Activated naive CD8-positive, alpha-beta T cell (primary cell): ENCODE measurements around the gene HCN1.
"Not testable (repeated sequence)": the region's sequence is repeated elsewhere in the genome, so short reads cannot be mapped to it uniquely, and the experiment has no call there.

ENCODE experiments used
- H3K27ac Mint-ChIP-seq: one replicate; pipeline ENCODE4 v1.8.0; 2021; ENCODE audit warnings: mixed read lengths
- H3K27me3 Mint-ChIP-seq: one replicate; pipeline ENCODE4 v1.8.0; 2021; ENCODE audit warnings: mixed read lengths
- H3K36me3 Mint-ChIP-seq: one replicate; pipeline ENCODE4 v1.8.0; 2021; ENCODE audit warnings: mixed read lengths
- H3K4me1 Mint-ChIP-seq: one replicate; pipeline ENCODE4 v1.8.0; 2021; ENCODE audit warnings: low read depth, mixed read lengths
- H3K4me3 Mint-ChIP-seq: one replicate; pipeline ENCODE4 v1.8.0; 2021; ENCODE audit warnings: mild to moderate bottlenecking, mixed read lengths
- H3K9me3 Mint-ChIP-seq: one replicate; pipeline ENCODE4 v1.8.0; 2021; ENCODE audit warnings: low read depth, mixed read lengths

Gene HCN1

GRCh38 chr5:45672271-45672670 lies 23.9 kb downstream of the HCN1 start:
- Mint-ChIP-seq H3K4me3 (no peak overlapping the region), H3K36me3 (no peaks in the 10 kb centered on the region), H3K27me3 (no peaks in the 10 kb centered on the region), H3K9me3 (peaks cover 21% of the 10 kb centered on the region), H3K27ac (no peak overlapping the region), H3K4me1 (no peaks in the 10 kb centered on the region)

DNA sequence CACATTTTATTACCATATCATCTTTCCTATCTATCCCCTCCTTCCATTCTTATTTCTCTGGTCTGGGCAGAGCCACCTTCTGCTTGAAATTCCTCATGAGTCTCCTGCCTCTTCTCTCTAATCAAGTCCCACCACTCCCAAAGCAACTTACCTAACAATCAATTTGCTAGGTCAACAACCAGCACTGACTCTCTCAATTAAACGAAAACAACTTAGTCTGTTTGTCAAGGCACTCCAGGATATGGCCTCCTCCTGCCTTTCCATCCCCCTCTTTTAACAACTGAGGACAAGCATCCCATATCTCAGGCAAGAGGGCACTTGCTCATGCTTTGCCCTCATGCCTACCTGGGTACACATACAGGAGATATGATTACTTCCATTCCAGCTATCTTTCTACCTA lies 47.4 kb downstream of the HCN1 start:
- Mint-ChIP-seq H3K4me3 (no peak overlapping the region), H3K36me3 (no peaks in the 10 kb centered on the region), H3K27me3 (no peaks in the 10 kb centered on the region), H3K9me3 (peaks cover 15% of the 10 kb centered on the region), H3K27ac (no peak overlapping the region), H3K4me1 (no peaks in the 10 kb centered on the region)

- no peaks in the 10 kb centered on the region for H3K4me1 Mint-ChIP-seq
- no peaks in the 10 kb centered on the region for H3K27me3 Mint-ChIP-seq
- no peak overlapping the region for H3K4me3 Mint-ChIP-seq
- H3K9me3 Mint-ChIP-seq: peaks cover 5% of the 10 kb centered on the region
- no peaks in the 10 kb centered on the region for H3K36me3 Mint-ChIP-seq
- H3K27ac Mint-ChIP-seq: no peak overlapping the region
Observed at GRCh38 chr5:45643056-45643455, 53.1 kb downstream of the HCN1 start.

GRCh38 chr5:45642370-45642769 lies 53.8 kb downstream of the HCN1 start:
- no peak overlapping the region for H3K27ac Mint-ChIP-seq
- no peaks in the 10 kb centered on the region for H3K36me3 Mint-ChIP-seq
- H3K4me1 Mint-ChIP-seq: no peaks in the 10 kb centered on the region
- no peak overlapping the region for H3K4me3 Mint-ChIP-seq
- H3K9me3 Mint-ChIP-seq: peaks cover 7% of the 10 kb centered on the region
- H3K27me3 Mint-ChIP-seq: no peaks in the 10 kb centered on the region

- no peaks in the 10 kb centered on the region for H3K36me3 Mint-ChIP-seq
- H3K27me3 Mint-ChIP-seq: no peaks in the 10 kb centered on the region
- H3K4me3 Mint-ChIP-seq: no peak overlapping the region
- H3K4me1 Mint-ChIP-seq: no peaks in the 10 kb centered on the region
- H3K27ac Mint-ChIP-seq: no peak overlapping the region
- H3K9me3 Mint-ChIP-seq: peaks cover 25% of the 10 kb centered on the region
Observed at GRCh38 chr5:45639040-45639439, 57.1 kb downstream of the HCN1 start.

GRCh38 chr5:45627076-45627656 lies 69.0 kb downstream of the HCN1 start:
- H3K4me3 Mint-ChIP-seq: no peak overlapping the region
- H3K36me3 Mint-ChIP-seq: no peaks in the 10 kb centered on the region
- peaks cover 16% of the 10 kb centered on the region for H3K9me3 Mint-ChIP-seq
- no peaks in the 10 kb centered on the region for H3K4me1 Mint-ChIP-seq
- no peaks in the 10 kb centered on the region for H3K27me3 Mint-ChIP-seq
- no peak overlapping the region for H3K27ac Mint-ChIP-seq

DNA sequence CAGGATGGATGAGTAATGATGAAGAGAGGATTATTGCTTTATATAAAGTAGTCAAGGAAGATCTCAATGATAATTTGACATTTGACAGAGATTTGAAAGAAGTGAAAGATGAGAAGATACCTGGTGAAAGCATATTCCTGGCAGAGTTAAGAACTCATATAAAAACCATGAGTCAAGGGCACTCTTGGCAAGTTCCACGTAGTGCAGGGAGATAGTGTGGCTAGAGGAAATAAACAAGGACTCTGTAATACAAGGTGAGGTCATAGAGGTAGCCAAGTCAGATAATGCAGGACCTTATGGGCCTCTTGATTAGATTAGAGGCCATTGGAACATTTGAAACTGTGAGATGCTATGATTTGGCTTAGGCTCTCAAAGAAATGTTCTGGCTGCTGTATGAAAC lies 72.3 kb downstream of the HCN1 start:
- Mint-ChIP-seq H3K27me3 (no peaks in the 10 kb centered on the region), H3K9me3 (peaks cover 26% of the 10 kb centered on the region), H3K27ac (no peak overlapping the region), H3K36me3 (no peaks in the 10 kb centered on the region), H3K4me1 (no peaks in the 10 kb centered on the region), H3K4me3 (no peak overlapping the region)

DNA sequence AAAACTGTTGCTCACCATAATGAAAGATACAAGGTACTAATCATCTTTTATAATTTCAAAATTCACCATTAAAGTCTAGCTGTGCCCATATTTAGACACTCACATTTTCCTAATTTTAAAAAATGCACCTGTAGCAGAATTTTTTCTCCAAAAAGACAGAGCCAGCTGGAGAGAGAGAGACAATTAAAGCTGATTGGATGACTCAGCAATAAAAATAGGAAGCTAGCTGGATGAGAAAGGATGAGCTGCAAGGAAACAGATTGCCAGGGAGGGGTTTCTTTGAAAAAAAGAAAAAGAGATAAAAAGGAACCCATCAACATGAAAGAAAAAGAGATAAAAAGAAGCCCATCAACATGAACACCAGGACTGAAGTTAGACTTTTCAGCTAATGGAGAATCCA lies 73.8 kb downstream of the HCN1 start:
- no peaks in the 10 kb centered on the region for H3K27me3 Mint-ChIP-seq
- no peaks in the 10 kb centered on the region for H3K36me3 Mint-ChIP-seq
- H3K9me3 Mint-ChIP-seq: peaks cover 29% of the 10 kb centered on the region
- H3K4me3 Mint-ChIP-seq: no peak overlapping the region
- no peaks in the 10 kb centered on the region for H3K4me1 Mint-ChIP-seq
- no peak overlapping the region for H3K27ac Mint-ChIP-seq

- Mint-ChIP-seq H3K27me3 (no peaks in the 10 kb centered on the region), H3K27ac (no peak overlapping the region)
Observed at GRCh38 chr5:45617859-45618416, 78.2 kb downstream of the HCN1 start.

DNA sequence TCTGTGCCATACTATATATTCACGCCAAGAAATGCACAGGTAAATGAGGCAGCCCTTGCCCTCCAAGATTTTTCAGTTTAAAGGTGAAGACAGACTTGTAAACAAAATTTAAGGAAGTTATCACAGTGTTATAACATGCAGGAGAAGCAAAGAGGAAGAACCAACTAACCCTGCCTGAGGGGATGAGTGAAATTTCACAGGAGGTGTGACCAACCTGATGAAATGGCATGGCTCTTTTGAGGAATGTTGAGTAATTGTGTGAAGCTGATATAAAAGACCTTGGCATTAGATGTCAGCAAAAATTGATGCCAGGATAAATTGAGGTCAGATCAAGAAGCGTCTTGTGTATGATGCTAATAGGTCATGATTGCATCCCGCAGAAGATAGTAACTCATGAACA lies 86.5 kb downstream of the HCN1 start:
- H3K27ac Mint-ChIP-seq: no peak overlapping the region
- H3K9me3 Mint-ChIP-seq: peaks cover 21% of the 10 kb centered on the region
- no peaks in the 10 kb centered on the region for H3K27me3 Mint-ChIP-seq
- no peak overlapping the region for H3K4me3 Mint-ChIP-seq
- no peaks in the 10 kb centered on the region for H3K36me3 Mint-ChIP-seq
- H3K4me1 Mint-ChIP-seq: no peaks in the 10 kb centered on the region

More at GRCh38 chr5:45617859-45618416, 78.2 kb downstream of the HCN1 start:
- H3K36me3 Mint-ChIP-seq: no peaks in the 10 kb centered on the region
- H3K4me1 Mint-ChIP-seq: no peaks in the 10 kb centered on the region
- no peak overlapping the region for H3K4me3 Mint-ChIP-seq
- H3K9me3 Mint-ChIP-seq: peaks cover 33% of the 10 kb centered on the region

GRCh38 chr5:45604092-45604491 lies 92.1 kb downstream of the HCN1 start:
- no peak overlapping the region for H3K4me3 Mint-ChIP-seq
- no peaks in the 10 kb centered on the region for H3K36me3 Mint-ChIP-seq
- H3K27me3 Mint-ChIP-seq: no peaks in the 10 kb centered on the region
- H3K4me1 Mint-ChIP-seq: no peaks in the 10 kb centered on the region
- H3K27ac Mint-ChIP-seq: no peak overlapping the region
- peaks cover 16% of the 10 kb centered on the region for H3K9me3 Mint-ChIP-seq

GRCh38 chr5:45601424-45601823 lies 94.8 kb downstream of the HCN1 start:
- Mint-ChIP-seq H3K9me3 (peaks cover 12% of the 10 kb centered on the region), H3K4me1 (no peaks in the 10 kb centered on the region), H3K27ac (no peak overlapping the region), H3K27me3 (no peaks in the 10 kb centered on the region), H3K4me3 (no peak overlapping the region), H3K36me3 (no peaks in the 10 kb centered on the region)

- no peaks in the 10 kb centered on the region for H3K27me3 Mint-ChIP-seq
- H3K4me1 Mint-ChIP-seq: no peaks in the 10 kb centered on the region
- H3K4me3 Mint-ChIP-seq: no peak overlapping the region
- no peak overlapping the region for H3K27ac Mint-ChIP-seq
- no peaks in the 10 kb centered on the region for H3K36me3 Mint-ChIP-seq
- H3K9me3 Mint-ChIP-seq: peaks cover 6% of the 10 kb centered on the region
Observed at GRCh38 chr5:45596320-45596719, 99.9 kb downstream of the HCN1 start.

DNA sequence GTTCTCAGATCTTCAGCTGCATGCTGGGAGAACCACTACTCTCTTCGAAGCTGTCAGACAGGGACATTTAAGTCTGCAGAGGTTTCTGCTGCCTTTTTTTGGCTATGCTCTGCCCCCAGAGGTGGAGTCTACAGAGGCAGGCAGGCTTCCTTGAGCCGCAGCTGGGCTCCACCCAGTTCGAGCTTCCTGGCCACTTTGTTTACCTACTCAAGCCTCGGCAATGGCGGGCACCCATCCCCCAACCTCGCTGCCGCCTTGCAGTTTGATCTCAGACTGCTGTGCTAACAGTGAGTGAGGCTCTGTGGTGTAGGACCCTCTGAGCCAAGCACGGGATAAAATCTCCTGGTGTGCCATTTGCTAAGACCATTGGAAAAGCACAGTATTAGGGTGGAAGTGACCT lies 110.2 kb downstream of the HCN1 start:
- H3K27ac Mint-ChIP-seq, H3K27me3 Mint-ChIP-seq, H3K36me3 Mint-ChIP-seq, H3K4me1 Mint-ChIP-seq, H3K4me3 Mint-ChIP-seq: not testable (repeated sequence)
- H3K9me3 Mint-ChIP-seq: peaks cover 14% of the 10 kb centered on the region

DNA sequence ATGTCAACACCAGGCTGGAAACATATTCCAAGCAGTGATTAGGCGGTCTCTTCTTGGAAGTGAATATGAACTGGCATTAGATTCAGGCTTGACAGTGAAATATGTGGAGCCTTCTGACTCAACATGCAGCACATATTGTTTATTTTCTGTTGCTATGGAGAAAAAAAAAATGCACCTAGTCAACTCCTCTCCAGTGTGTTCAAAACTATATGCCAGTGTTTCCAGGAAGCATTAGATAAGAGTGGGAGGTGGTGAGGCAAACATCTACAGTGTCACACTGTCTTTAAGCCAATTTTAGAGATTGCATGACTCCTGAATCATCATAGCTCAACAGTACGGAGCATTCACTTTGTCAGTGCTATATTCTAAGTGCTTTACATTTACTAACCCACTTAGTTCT lies 117.9 kb downstream of the HCN1 start:
- Mint-ChIP-seq H3K27ac (no peak overlapping the region), H3K4me1 (no peaks in the 10 kb centered on the region), H3K36me3 (no peaks in the 10 kb centered on the region), H3K4me3 (no peak overlapping the region), H3K27me3 (no peaks in the 10 kb centered on the region), H3K9me3 (peaks cover 25% of the 10 kb centered on the region)

- Mint-ChIP-seq H3K36me3 (no peaks in the 10 kb centered on the region), H3K4me3 (no peak overlapping the region), H3K27me3 (no peaks in the 10 kb centered on the region), H3K9me3 (peaks cover 23% of the 10 kb centered on the region), H3K27ac (no peak overlapping the region), H3K4me1 (no peaks in the 10 kb centered on the region)
Observed at GRCh38 chr5:45568813-45569212, 127.4 kb downstream of the HCN1 start.
